ENCODE data around the gene WDR27.

The WDR27 gene

GRCh38 chr6:169729961-169730360 lies 28.1 kb upstream of the WDR27 start:
- no peak overlapping the region for H3K4me3 ChIP-seq (ENCODE audit: low read length)
- no peak for TF ChIP-seq CTCF (conservative IDR thresholded peaks at IDR 0.05; ENCODE audit: low read length)
- DNase-seq (ENCODE audit: low read depth): no peak

DNA sequence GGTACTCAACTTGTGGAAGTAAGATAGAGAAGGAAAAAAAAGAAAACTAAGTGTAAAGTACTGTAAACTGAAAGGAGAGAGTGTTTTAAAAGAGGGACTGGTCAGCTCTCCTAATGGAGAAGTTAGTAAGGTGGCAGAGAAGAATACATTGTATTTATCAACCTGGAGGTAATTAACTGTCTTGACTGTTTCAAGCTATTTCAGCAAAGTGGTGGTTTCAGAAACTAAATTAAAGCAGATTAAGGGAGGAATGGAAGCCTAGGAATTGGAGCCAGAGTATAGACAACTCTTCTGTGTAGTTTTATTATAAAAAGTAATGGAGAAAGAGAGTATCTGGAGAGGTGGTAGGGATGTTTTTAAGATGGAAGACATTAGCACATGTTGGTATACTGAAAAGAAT lies 25.1 kb upstream of the WDR27 start:
- DNase-seq (ENCODE audit: low read depth): no peak
- H3K4me3 ChIP-seq (ENCODE audit: low read length): no peak overlapping the region
- TF ChIP-seq CTCF (conservative IDR thresholded peaks at IDR 0.05; ENCODE audit: low read length): no peak

DNA sequence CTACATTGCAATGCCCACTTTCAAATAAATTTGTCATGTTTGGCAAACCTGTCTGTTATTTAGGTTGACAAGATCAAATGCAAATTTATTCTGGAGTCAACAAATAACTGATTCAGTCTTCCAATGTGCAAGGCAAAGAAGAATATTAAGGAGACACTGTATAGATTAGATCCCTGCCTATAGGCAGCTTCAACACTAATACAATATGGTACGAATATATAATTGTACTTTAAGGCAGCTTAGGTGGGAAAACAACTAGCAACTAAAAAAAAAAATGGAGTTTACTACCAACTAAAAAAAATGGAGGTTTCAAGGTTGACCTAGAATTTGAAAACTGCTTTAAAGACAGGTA lies 24.2 kb upstream of the WDR27 start:
- TF ChIP-seq CTCF (conservative IDR thresholded peaks at IDR 0.05; ENCODE audit: low read length): no peak
- no peak overlapping the region for H3K4me3 ChIP-seq (ENCODE audit: low read length)
- no peak for DNase-seq (ENCODE audit: low read depth)

DNA sequence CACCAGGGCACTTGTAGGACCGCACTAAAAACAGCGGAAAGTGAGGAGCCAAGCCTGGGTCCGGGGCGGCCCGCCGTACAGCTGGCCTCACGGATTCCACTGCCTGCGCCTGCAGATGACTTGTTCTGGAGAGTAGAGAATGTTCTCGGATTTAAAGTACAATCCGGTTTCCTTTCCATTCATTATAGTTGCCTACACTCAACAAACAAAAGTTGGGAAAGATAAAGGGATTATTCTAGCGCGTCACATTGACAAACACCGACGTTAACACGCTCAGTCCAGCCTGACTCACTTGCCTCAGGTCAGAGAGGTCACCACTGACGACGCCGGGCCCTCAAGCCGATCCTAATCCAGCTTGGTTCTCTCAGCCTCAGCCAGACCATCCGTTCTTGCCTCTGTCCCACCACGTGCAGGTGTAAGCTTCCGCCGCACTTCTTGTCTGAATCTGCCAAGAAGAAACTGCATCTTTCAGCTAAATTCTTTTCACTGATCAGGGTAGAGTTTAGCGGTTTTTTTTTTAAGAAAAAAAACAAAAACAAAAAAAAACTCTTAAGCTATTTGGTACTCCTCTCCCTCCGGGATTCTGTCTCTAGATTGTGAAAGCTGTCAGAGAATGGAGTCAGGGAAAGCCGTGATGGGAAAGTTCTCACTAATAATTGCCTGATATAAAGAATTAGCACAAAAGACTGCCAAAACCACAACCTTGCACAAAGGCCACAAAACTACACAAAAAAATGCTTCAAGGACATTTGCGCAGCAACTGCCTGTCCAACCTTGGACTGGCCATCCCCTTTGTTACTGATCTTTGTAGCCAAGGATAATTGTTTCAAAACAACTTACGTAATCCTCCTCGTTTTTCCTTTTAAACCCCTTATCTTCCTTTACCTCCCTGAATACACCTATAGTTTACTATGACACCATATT lies 23.6 kb upstream of the WDR27 start:
- TF ChIP-seq CTCF (conservative IDR thresholded peaks at IDR 0.05; ENCODE audit: low read length): no peak
- peak; percentile 47 for DNase-seq (ENCODE audit: low read depth)
- peak overlapping the region; percentile 55 for H3K4me3 ChIP-seq (ENCODE audit: low read length)

DNA sequence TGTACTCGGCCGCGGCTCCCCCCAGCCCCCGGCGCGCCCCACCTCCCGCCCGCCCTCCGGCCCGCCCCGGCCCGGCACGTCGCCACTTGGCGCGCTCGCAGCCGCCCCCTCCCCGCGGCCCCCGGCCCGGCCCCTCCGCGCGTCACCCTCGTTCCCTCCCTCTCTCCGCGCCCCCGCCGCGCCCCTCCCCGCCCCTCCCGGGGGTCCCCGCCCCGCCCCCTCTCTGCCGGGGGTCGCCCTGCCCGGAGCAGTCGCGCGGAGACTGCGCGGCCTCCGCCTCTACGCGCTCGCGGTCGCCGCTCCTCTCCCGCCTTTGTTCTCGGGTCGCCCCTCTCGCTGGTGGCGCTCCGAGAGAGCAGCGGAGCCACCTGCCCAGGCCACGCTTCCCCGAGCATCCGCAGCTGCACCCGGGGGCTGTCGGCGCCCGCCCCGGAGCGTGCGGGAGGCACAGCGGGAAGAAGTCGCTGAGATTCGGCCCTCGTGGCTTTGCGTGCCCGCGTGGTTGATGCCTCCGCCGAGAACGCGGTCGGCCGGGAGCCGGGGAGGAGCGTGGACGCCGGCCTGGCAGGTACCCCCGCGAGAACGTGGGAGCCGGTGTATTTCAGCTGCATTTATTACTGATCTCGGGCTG lies 22.8 kb upstream of the WDR27 start, which contains the start of gene PHF10:
TSS of gene PHF10 (minus strand) at position 7 of the 631 bp plus-strand sequence. CDS start 569 bp downstream, outside the sequence.
- no peak for TF ChIP-seq CTCF (conservative IDR thresholded peaks at IDR 0.05; ENCODE audit: low read length)
- H3K4me3 ChIP-seq (ENCODE audit: low read length): peak within 1 kb of the TSS; percentile 67
- DNase-seq (ENCODE audit: low read depth): peak; percentile 9

GRCh38 chr6:169723991-169724493 lies 22.2 kb upstream of the WDR27 start:
- no peak for TF ChIP-seq CTCF (conservative IDR thresholded peaks at IDR 0.05; ENCODE audit: low read length)
- peak; percentile 24 for DNase-seq (ENCODE audit: low read depth)
- peak overlapping the region; percentile 43 for H3K4me3 ChIP-seq (ENCODE audit: low read length)

All from AG10803 (cell line).